HEK293 (cell line): ENCODE data around the gene ZNF423.

ENCODE experiments used
- IKZF3 ChIP-seq: fragments of 450-650 bp; IDR thresholded peaks from 2 replicates; pipeline ENCODE4 v1.5.0; 2018; ENCODE audit warnings: missing biosample characterization, mild to moderate bottlenecking, missing genetic modification characterization, moderate library complexity
- SP2 ChIP-seq: fragments of 450-650 bp; formaldehyde crosslinking; IDR thresholded peaks from 2 replicates; pipeline ENCODE4 v1.5.1; 2016; ENCODE audit warnings: missing biosample characterization, missing genetic modification characterization
- TCF7L2 ChIP-seq: IDR thresholded peaks from 2 replicates; pipeline ENCODE4 v1.6.1; 2011; ENCODE audit warnings: low read depth, mild to moderate bottlenecking, inconsistent platforms, low read length, moderate library complexity, borderline replicate concordance
- ZFP37 ChIP-seq: fragments of 450-650 bp; formaldehyde crosslinking; IDR thresholded peaks from 2 replicates; pipeline ENCODE4 v1.5.1; 2016; ENCODE audit warnings: missing biosample characterization, missing genetic modification characterization
- ZNF175 ChIP-seq: fragments of 450-650 bp; formaldehyde crosslinking; IDR thresholded peaks from 2 replicates; pipeline ENCODE4 v1.5.1; 2016; ENCODE audit warnings: missing biosample characterization, missing genetic modification characterization
- ZNF433 ChIP-seq: fragments of 450-650 bp; formaldehyde crosslinking; IDR thresholded peaks from 2 replicates; pipeline ENCODE4 v1.5.1; 2016; ENCODE audit warnings: missing biosample characterization, missing genetic modification characterization, low read depth
- ZNF747 ChIP-seq: fragments of 450-650 bp; formaldehyde crosslinking; IDR thresholded peaks from 2 replicates; pipeline ENCODE4 v1.5.1; 2016; ENCODE audit warnings: missing biosample characterization, missing genetic modification characterization
- ZNF777 ChIP-seq: fragments of 450-650 bp; formaldehyde crosslinking; IDR thresholded peaks from 2 replicates; pipeline ENCODE4 v1.5.1; 2017; ENCODE audit warnings: missing biosample characterization, missing genetic modification characterization, borderline replicate concordance
- TF ChIP-seq, protein P1 (sequence below): fragments of 450-650 bp; formaldehyde crosslinking; IDR thresholded peaks from 2 replicates; pipeline ENCODE4 v1.5.1; 2016; ENCODE audit warnings: missing biosample characterization, missing genetic modification characterization
- TF ChIP-seq, protein P2 (sequence below): fragments of 450-650 bp; formaldehyde crosslinking; IDR thresholded peaks from 2 replicates; pipeline ENCODE4 v1.5.1; 2016; ENCODE audit warnings: missing biosample characterization, missing genetic modification characterization

DNA sequence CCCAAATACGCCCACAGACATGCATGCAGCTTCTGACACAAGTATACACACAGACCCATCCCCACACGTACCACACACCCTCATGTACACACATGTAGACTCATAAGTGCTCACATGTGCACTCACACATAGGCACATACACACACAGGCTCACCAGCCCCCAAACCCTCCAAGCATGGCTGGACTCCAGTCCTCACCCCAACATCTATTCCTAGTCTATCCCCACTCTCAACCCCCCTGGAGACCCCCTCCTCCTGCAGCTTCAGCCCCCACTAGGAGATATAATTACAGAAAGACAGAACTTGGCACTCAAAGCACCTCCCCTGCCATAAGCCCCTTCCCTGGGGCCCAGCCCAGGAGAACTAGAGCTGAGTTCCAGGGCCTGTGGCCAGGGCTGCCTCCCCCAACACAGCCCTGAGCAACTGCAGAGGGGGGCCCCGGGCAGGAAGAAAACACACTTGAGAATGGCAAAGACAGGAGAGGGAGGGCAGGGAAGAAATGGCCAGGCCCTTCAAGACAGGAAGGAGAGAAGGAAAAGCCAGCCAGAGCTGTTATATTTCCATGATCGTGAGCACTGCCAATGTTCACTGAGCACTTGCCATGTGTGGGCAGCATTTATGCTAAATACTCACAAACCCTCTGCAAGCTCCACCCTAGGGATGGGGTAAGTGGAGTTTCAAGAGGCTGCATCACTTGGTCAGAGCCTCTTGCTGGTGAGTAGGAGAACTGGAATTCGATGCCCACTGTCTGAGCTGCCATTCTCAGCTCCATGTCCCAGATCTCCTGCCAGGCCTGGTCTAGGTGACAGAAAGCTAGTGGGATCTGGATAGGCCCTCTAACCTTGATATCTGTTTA is 224.5 kb downstream of the ZNF423 start:
- TF ChIP-seq TCF7L2 (no peak), ZFP37 (tag by site-specific recombination) (no peak), IKZF3 (tag by site-specific recombination) (no peak), ZNF747 (tag by site-specific recombination) (no peak), ZNF777 (tag by site-specific recombination) (no peak), ZNF433 (tag by site-specific recombination) (no peak), SP2 (tag by site-specific recombination) (no peak), ZNF175 (tag by site-specific recombination) (no peak)
- TF ChIP-seq, protein P1, sequence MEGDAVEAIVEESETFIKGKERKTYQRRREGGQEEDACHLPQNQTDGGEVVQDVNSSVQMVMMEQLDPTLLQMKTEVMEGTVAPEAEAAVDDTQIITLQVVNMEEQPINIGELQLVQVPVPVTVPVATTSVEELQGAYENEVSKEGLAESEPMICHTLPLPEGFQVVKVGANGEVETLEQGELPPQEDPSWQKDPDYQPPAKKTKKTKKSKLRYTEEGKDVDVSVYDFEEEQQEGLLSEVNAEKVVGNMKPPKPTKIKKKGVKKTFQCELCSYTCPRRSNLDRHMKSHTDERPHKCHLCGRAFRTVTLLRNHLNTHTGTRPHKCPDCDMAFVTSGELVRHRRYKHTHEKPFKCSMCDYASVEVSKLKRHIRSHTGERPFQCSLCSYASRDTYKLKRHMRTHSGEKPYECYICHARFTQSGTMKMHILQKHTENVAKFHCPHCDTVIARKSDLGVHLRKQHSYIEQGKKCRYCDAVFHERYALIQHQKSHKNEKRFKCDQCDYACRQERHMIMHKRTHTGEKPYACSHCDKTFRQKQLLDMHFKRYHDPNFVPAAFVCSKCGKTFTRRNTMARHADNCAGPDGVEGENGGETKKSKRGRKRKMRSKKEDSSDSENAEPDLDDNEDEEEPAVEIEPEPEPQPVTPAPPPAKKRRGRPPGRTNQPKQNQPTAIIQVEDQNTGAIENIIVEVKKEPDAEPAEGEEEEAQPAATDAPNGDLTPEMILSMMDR (tag by site-specific recombination) = no peak
- TF ChIP-seq, protein P2, sequence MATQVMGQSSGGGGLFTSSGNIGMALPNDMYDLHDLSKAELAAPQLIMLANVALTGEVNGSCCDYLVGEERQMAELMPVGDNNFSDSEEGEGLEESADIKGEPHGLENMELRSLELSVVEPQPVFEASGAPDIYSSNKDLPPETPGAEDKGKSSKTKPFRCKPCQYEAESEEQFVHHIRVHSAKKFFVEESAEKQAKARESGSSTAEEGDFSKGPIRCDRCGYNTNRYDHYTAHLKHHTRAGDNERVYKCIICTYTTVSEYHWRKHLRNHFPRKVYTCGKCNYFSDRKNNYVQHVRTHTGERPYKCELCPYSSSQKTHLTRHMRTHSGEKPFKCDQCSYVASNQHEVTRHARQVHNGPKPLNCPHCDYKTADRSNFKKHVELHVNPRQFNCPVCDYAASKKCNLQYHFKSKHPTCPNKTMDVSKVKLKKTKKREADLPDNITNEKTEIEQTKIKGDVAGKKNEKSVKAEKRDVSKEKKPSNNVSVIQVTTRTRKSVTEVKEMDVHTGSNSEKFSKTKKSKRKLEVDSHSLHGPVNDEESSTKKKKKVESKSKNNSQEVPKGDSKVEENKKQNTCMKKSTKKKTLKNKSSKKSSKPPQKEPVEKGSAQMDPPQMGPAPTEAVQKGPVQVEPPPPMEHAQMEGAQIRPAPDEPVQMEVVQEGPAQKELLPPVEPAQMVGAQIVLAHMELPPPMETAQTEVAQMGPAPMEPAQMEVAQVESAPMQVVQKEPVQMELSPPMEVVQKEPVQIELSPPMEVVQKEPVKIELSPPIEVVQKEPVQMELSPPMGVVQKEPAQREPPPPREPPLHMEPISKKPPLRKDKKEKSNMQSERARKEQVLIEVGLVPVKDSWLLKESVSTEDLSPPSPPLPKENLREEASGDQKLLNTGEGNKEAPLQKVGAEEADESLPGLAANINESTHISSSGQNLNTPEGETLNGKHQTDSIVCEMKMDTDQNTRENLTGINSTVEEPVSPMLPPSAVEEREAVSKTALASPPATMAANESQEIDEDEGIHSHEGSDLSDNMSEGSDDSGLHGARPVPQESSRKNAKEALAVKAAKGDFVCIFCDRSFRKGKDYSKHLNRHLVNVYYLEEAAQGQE (tag by site-specific recombination) = no peak
